ENCODE measurements around the gene C15orf39.

C15orf39 gene

GRCh38 chr15:75229191-75230015, 27.7 kb downstream of the C15orf39 start:
- TF ChIP-seq CTCF (IDR thresholded peaks at IDR 0.05; ENCODE audit: low read length, missing control alignments): no peak
- no peak for DNase-seq (ENCODE audit: low read depth)
- no peak overlapping the region for H3K4me3 ChIP-seq (replicated peaks; ENCODE audit: low read depth, low read length)

- no peak for TF ChIP-seq CTCF (IDR thresholded peaks at IDR 0.05; ENCODE audit: low read length, missing control alignments)
- DNase-seq (ENCODE audit: low read depth): no peak
- H3K4me3 ChIP-seq (replicated peaks; ENCODE audit: low read depth, low read length): no peak overlapping the region
Measured at GRCh38 chr15:75230016-75230343, 28.3 kb downstream of the C15orf39 start.

GRCh38 chr15:75230551-75231371, 29.1 kb downstream of the C15orf39 start:
- no peak overlapping the region for H3K4me3 ChIP-seq (replicated peaks; ENCODE audit: low read depth, low read length)
- no peak for TF ChIP-seq CTCF (IDR thresholded peaks at IDR 0.05; ENCODE audit: low read length, missing control alignments)
- DNase-seq (ENCODE audit: low read depth): no peak

- no peak for DNase-seq (ENCODE audit: low read depth)
- no peak overlapping the region for H3K4me3 ChIP-seq (replicated peaks; ENCODE audit: low read depth, low read length)
- TF ChIP-seq CTCF (IDR thresholded peaks at IDR 0.05; ENCODE audit: low read length, missing control alignments): no peak
Measured at GRCh38 chr15:75231836-75232235, 30.2 kb downstream of the C15orf39 start.

- DNase-seq (ENCODE audit: low read depth): no peak
Measured at GRCh38 chr15:75232252-75232813, 30.7 kb downstream of the C15orf39 start.

More at GRCh38 chr15:75232252-75232813, 30.7 kb downstream of the C15orf39 start:
- TF ChIP-seq CTCF (IDR thresholded peaks at IDR 0.05; ENCODE audit: low read length, missing control alignments): no peak
- H3K4me3 ChIP-seq (replicated peaks; ENCODE audit: low read depth, low read length): no peak overlapping the region

Measured in fibroblast of pulmonary artery (primary cell).